Stimulated activated CD4-positive, alpha-beta T cell treated with anti-CD3 and anti-CD28 coated beads, Interleukin-4, amount 100 ng/mL, for 1 hour (primary cell): ENCODE data around the gene GNGT1.

ENCODE experiments used
- DNase-seq: peaks from one replicate; pipeline ENCODE4 v3.0.0-alpha.2; 2020

The GNGT1 gene

GRCh38 chr7:93943816-93944540 lies 37.6 kb downstream of the GNGT1 start:
- DNase-seq, result no peak

- DNase-seq, result no peak
These were observed 38.3 kb downstream of the GNGT1 start for GRCh38 chr7:93944673-93945072.

DNA sequence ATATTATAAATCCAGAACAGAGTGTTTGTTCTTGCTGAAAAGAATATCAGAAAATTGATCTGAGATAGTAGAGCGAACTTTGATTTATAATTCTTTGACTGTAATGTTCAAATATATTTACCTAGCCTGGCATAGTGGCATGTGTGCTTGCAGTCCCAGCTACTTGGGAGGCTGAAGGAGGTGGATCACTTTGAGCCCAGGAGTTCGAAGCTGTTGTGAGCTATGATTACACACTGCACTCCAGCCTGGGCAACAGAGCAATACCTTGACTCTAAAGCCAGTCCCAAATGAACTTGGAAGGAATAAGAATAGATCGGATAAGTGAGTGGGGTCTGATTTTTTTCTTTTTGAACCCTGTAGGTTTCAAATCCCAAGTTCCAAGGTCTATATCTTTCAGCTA lies 38.7 kb downstream of the GNGT1 start:
- DNase-seq, result no peak

- no peak for DNase-seq
These were observed 39.6 kb downstream of the GNGT1 start for GRCh38 chr7:93945756-93946535.

DNA sequence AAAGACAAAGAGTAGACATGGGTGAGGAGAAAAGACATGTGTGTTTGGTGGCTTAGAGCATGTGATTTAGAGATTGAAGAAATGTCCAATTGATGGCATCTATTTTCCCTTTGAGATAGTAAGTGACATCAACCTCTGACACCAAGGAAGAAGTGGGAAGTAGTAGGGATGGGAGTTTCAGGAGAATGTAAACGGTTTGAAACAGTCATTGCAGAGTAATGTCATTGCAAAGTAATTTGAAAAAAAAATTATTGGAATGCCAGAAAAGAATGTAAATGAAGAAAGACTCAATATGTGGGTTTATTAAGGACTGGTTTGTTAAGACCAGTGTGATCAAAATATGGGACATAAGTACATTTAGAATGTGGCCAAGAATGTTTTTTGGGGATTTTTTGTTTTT lies 41.7 kb downstream of the GNGT1 start:
- no peak for DNase-seq

GRCh38 chr7:93948873-93949272 lies 42.5 kb downstream of the GNGT1 start:
- DNase-seq, result no peak

GRCh38 chr7:93949423-93949822 lies 43.1 kb downstream of the GNGT1 start:
- DNase-seq, result no peak

- DNase-seq, result no peak
These were observed 48.9 kb downstream of the GNGT1 start for GRCh38 chr7:93955304-93955703.

- DNase-seq, result no peak
These were observed 51.4 kb downstream of the GNGT1 start for GRCh38 chr7:93957767-93958166.

- no peak for DNase-seq
These were observed 51.8 kb downstream of the GNGT1 start for GRCh38 chr7:93958216-93958615.

DNA sequence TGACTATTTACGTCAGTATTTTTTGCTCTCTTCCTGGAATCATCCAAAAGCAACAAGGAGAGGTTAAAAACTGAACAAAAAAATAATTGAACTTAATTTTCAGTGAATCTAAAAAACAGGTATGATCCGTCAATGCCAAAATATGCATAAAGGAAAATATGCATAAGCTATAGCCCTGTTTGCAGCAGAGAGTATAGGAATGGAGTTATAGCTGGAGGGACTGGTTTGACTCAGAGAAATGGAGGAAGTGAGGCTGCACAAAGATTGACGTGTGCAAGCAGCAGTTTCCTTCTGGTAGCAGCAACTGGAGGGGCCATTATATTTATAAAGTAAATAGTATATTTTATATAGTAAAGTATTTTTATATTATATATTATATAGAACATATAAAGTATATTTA lies 52.3 kb downstream of the GNGT1 start:
- DNase-seq, result no peak
